Breast epithelium (tissue), 3 donors: Measurements from ENCODE around the gene WWC1.

Experiments
- CTCF ChIP-seq, 3 donors: fragments of 450-650 bp; IDR thresholded peaks; one replicate each; pipeline ENCODE4 v1.5.1; 2016 to 2017; ENCODE audit warnings: antibody characterized with exemption in 3 of 3, mild to moderate bottlenecking in 3 of 3, moderate library complexity in 3 of 3
- POLR2AphosphoS5 ChIP-seq, 3 donors: sonication (generic); formaldehyde crosslinking; IDR thresholded peaks; one replicate each; pipeline ENCODE4 v1.6.1; 2017; ENCODE audit warnings: antibody characterized with exemption in 3 of 3

- TF ChIP-seq POLR2AphosphoS5 (IDR thresholded peaks at IDR 0.05): no peak
- no peak for TF ChIP-seq CTCF (IDR thresholded peaks at IDR 0.05)
Observed at GRCh38 chr5:168305281-168305680, 13.8 kb downstream of the WWC1 start.
